SK-N-SH (cell line): ENCODE measurements around the gene SELENOS. TPM values are rescaled to one million over a fixed set of nuclear protein-coding genes. Genes with fewer than 3 reads are reported as not detected.

ENCODE experiments used
- CTCF ChIA-PET: fragments of 300-600, 350-600 bp; formaldehyde crosslinking; extraction: SDS; loops from one replicate; lab custom pipeline; 2021; lab: Yijun Ruan, JAX
- POLR2A ChIA-PET: fragments of 350-600 bp; sonication (Branson Sonifier 250); formaldehyde crosslinking; extraction: SDS; loops from one replicate; lab custom pipeline; 2020; ENCODE audit warnings: antibody characterized with exemption, inconsistent platforms; lab: Yijun Ruan, JAX
- DNase-seq: peaks from one replicate; pipeline ENCODE4 v3.0.0; 2012
- H2AFZ ChIP-seq: fragments of 200-600 bp; sonication (generic); 2 replicates; pipeline ENCODE4 v1.8.1; 2016; ENCODE audit warnings: antibody characterized with exemption, mild to moderate bottlenecking, low read depth
- H3F3A ChIP-seq: fragments of 200-600 bp; sonication (generic); replicated peaks from 2 replicates; pipeline ENCODE3; 2016; ENCODE audit warnings: antibody characterized with exemption, mild to moderate bottlenecking; ENCODE audit not compliant: insufficient read depth
- H3K27ac ChIP-seq, 2 experiments: fragments of 200-500 bp in 1 of 2; fragments of 200-600 bp in 1 of 2; sonication (Bioruptor generic) in 1 of 2; sonication (generic), shearing (Covaris generic) in 1 of 2; 2 replicates each; pipeline versions ENCODE4 v1.5.1 to v1.6.1; 2014 to 2016; ENCODE audit warnings: low read depth in 2 of 2, inconsistent platforms in 1 of 2, low read length in 1 of 2, mild to moderate bottlenecking in 1 of 2, mixed read lengths in 1 of 2
- H3K27me3 ChIP-seq: fragments of 200-600 bp; sonication (generic), shearing (Covaris generic); 2 replicates; pipeline ENCODE4 v1.6.1; 2016; ENCODE audit warnings: mixed run types; ENCODE audit not compliant: insufficient read depth
- H3K36me3 ChIP-seq, 2 experiments: fragments of 200-500 bp in 1 of 2; fragments of 200-600 bp in 1 of 2; sonication (Bioruptor generic) in 1 of 2; sonication (generic) in 1 of 2; replicated peaks in 1 of 2; 2 replicates each; pipeline versions ENCODE3 to v1.5.1; 2014 to 2016; ENCODE audit warnings: low read length in 1 of 2, mild to moderate bottlenecking in 1 of 2; ENCODE audit not compliant: insufficient read depth in 2 of 2, control insufficient read depth in 1 of 2
- H3K4me1 ChIP-seq, 2 experiments: fragments of 200-500 bp in 1 of 2; fragments of 200-600 bp in 1 of 2; sonication (Bioruptor generic) in 1 of 2; sonication (generic), shearing (Covaris generic) in 1 of 2; 2 replicates each; pipeline versions ENCODE4 v1.5.1 to v1.6.1; 2014 to 2016; ENCODE audit warnings: low read depth in 1 of 2, low read length in 1 of 2, mixed run types in 1 of 2; ENCODE audit not compliant: insufficient read depth in 2 of 2, control insufficient read depth in 1 of 2
- H3K4me2 ChIP-seq: fragments of 200-600 bp; sonication (generic), shearing (Covaris generic); 2 replicates; pipeline ENCODE4 v1.6.1; 2017; ENCODE audit warnings: mixed run types
- H3K4me3 ChIP-seq, 2 experiments: fragments of 200-500 bp in 1 of 2; fragments of 200-600 bp in 1 of 2; sonication (Bioruptor generic) in 1 of 2; sonication (generic), shearing (Covaris generic) in 1 of 2; 2 replicates each; pipeline versions ENCODE4 v1.5.1 to v1.8.1; 2014 to 2016; ENCODE audit warnings: low read depth in 2 of 2, inconsistent platforms in 1 of 2, low read length in 1 of 2, mild to moderate bottlenecking in 1 of 2, mixed read lengths in 1 of 2, moderate library complexity in 1 of 2
- H3K79me2 ChIP-seq: fragments of 200-600 bp; sonication (generic); 2 replicates; pipeline ENCODE4 v1.8.1; 2017; ENCODE audit warnings: mild to moderate bottlenecking; ENCODE audit not compliant: insufficient read depth
- H3K9ac ChIP-seq: fragments of 200-600 bp; sonication (generic); 2 replicates; pipeline ENCODE4 v1.6.1; 2017; ENCODE audit warnings: mixed run types
- H3K9me2 ChIP-seq: fragments of 200-600 bp; sonication (generic); 2 replicates; pipeline ENCODE4 v1.6.1; 2017; ENCODE audit warnings: mixed run types
- H3K9me3 ChIP-seq: fragments of 200-600 bp; sonication (generic); 2 replicates; pipeline ENCODE4 v1.6.1; 2017; ENCODE audit warnings: mixed run types, mild to moderate bottlenecking, moderate library complexity
- H4K20me1 ChIP-seq: fragments of 200-600 bp; sonication (generic); 2 replicates; pipeline ENCODE4 v1.6.1; 2017; ENCODE audit warnings: mild to moderate bottlenecking, mixed run types; ENCODE audit not compliant: insufficient read depth
- ELF1 ChIP-seq: IDR thresholded peaks from 2 replicates; pipeline ENCODE4 v1.4.0; 2012
- EP300 ChIP-seq, 2 experiments: IDR thresholded peaks; 2 replicates each; pipeline versions ENCODE4 v1.4.0 to v1.6.1; 2012; ENCODE audit warnings: borderline replicate concordance in 1 of 2, low read depth in 1 of 2, low read length in 1 of 2
- EZH2phosphoT487 ChIP-seq: fragments of 200-600 bp; sonication (generic); IDR thresholded peaks from 2 replicates; pipeline ENCODE4 v1.6.1; 2017; ENCODE audit warnings: low read depth, mixed run types, mild to moderate bottlenecking, antibody characterized with exemption, moderate library complexity, borderline replicate concordance
- FOSL2 ChIP-seq: IDR thresholded peaks from 2 replicates; pipeline ENCODE4 v1.4.0; 2012; ENCODE audit warnings: low read depth, mild to moderate bottlenecking, moderate library complexity, borderline replicate concordance
- FOXJ3 ChIP-seq: sonication (generic); formaldehyde crosslinking; IDR thresholded peaks from 2 replicates; pipeline ENCODE4 v1.5.1; 2020; ENCODE audit warnings: mild to moderate bottlenecking, missing genetic modification reagents
- FOXM1 ChIP-seq: IDR thresholded peaks from 2 replicates; pipeline ENCODE4 v1.4.0; 2012; ENCODE audit warnings: low read depth, mild to moderate bottlenecking
- GABPA ChIP-seq: IDR thresholded peaks from 2 replicates; pipeline ENCODE4 v1.4.0; 2012; ENCODE audit warnings: low read depth, mild to moderate bottlenecking
- GATA2 ChIP-seq: sonication (generic); formaldehyde crosslinking; IDR thresholded peaks from 2 replicates; pipeline ENCODE4 v1.5.0; 2020; ENCODE audit warnings: mild to moderate bottlenecking, missing genetic modification reagents
- JUND ChIP-seq: IDR thresholded peaks from 2 replicates; pipeline ENCODE4 v1.4.0; 2012
- MEF2A ChIP-seq: IDR thresholded peaks from 2 replicates; pipeline ENCODE4 v1.4.0; 2012; ENCODE audit warnings: low read depth, borderline replicate concordance
- NFIC ChIP-seq: IDR thresholded peaks from 2 replicates; pipeline ENCODE4 v1.4.0; 2012; ENCODE audit warnings: borderline replicate concordance
- NRF1 ChIP-seq: IDR thresholded peaks from 2 replicates; pipeline ENCODE4 v1.6.1; 2012; ENCODE audit warnings: low read depth, mild to moderate bottlenecking, low read length
- POLR2AphosphoS5 ChIP-seq: IDR thresholded peaks from 2 replicates; pipeline ENCODE4 v1.6.1; 2012; ENCODE audit warnings: low read depth, low read length
- RAD21 ChIP-seq: IDR thresholded peaks from 2 replicates; pipeline ENCODE4 v1.6.1; 2012; ENCODE audit warnings: mild to moderate bottlenecking, low read length
- RFX5 ChIP-seq: IDR thresholded peaks from 2 replicates; pipeline ENCODE4 v1.6.1; 2012; ENCODE audit warnings: mild to moderate bottlenecking, improper control_type of control experiment, low read length
- SIN3A ChIP-seq: IDR thresholded peaks from 2 replicates; pipeline ENCODE4 v1.6.1; 2012; ENCODE audit warnings: low read depth, mild to moderate bottlenecking, low read length, moderate library complexity, borderline replicate concordance
- TAF1 ChIP-seq: IDR thresholded peaks from 2 replicates; pipeline ENCODE4 v1.6.1; 2012; ENCODE audit warnings: low read depth, mild to moderate bottlenecking, low read length, moderate library complexity, borderline replicate concordance
- TCF12 ChIP-seq: IDR thresholded peaks from 2 replicates; pipeline ENCODE4 v1.4.0; 2012
- TEAD4 ChIP-seq: IDR thresholded peaks from 2 replicates; pipeline ENCODE4 v1.4.0; 2012; ENCODE audit warnings: mild to moderate bottlenecking, borderline replicate concordance; ENCODE audit not compliant: insufficient read depth
- WGBS: methylation state at CpG from one replicate; pipeline ENCODE4 v1.1.6; 2017; ENCODE audit warnings: low lambda C conversion rate; 5-methylcytosine and 5-hydroxymethylcytosine counted together
- polyA plus RNA-seq, 3 experiments: library from polyadenylated mRNA; depleted of rRNA; stranded (reverse); fragments of >200 nt; gene quantifications; 2 replicates each; pipeline ENCODE4 v1.2.3, GENCODE V29; 2012
- TF ChIP-seq, protein P1 (sequence below): IDR thresholded peaks from 2 replicates; pipeline ENCODE4; 2012
- TF ChIP-seq, protein P2 (sequence below): fragments of 150-350 bp; IDR thresholded peaks from 2 replicates; pipeline ENCODE4 v1.6.1; 2017; ENCODE audit warnings: antibody characterized with exemption, low read length, low read depth, borderline replicate concordance
- TF ChIP-seq, protein P3 (sequence below): IDR thresholded peaks from 2 replicates; pipeline ENCODE4 v1.4.0; 2012; ENCODE audit warnings: low read depth
- TF ChIP-seq, protein P4 (sequence below): IDR thresholded peaks from 2 replicates; pipeline ENCODE4 v1.4.0; 2012; ENCODE audit warnings: low read depth, borderline replicate concordance

Gene SELENOS
- polyA plus RNA-seq, 1 of the 3 experiments (the other 2 are of a cell fraction) = 101 TPM

DNA sequence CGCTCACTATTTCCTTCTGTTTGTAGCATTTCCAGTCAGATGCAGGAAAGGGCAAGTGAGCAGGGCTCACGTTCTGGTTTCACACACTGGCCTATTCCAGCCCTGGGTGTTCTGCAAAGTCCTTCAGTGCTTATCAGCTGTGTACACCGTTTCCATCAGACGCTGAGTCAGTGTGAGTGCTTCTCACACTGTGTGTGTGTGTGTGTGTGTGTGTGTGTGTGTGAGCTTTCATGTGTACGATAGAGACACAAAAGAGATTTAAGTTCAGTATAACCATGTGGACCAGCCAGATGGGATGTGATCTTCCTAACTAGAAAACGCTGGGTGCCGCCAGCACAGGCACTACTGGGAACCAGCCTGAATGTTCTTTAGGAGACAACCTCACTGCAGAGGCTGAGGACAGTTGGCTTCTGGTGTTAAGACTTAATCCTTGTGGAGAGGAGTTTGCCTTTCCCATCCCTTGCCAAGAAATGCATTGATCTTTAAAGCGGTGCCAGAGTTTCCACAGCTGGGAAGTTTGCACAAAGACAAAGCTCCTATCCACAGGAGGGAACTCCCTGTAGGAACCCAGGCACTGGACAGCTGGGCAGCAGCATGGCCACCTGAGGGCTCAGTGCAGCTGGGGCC is 21.6 kb downstream of the SELENOS start:
- Histone ChIP-seq H2AFZ (no peak overlapping the region), H3K27me3 (no peaks in the 10 kb centered on the region), H3K4me3 (no peak overlapping the region), H3K4me2 (no peak overlapping the region), H3K36me3 (no peaks in the 10 kb centered on the region), H4K20me1 (0 out of 2 replicates have a peak, but pooled peaks cover 1% of the 10 kb centered on the region), H3F3A (peaks cover 4% of the 10 kb centered on the region), H3K9ac (no peak overlapping the region), H3K27ac (peak overlapping the region in 1 of 2 experiments; percentile 58; a peak in 2 of 4 replicates), H3K79me2 (peaks cover 3% of the 10 kb centered on the region), H3K4me1 (peaks cover 0 to 12% of the 10 kb centered on the region in 2 experiments; a peak in 2 of 4 replicates), H3K9me3 (no peaks in the 10 kb centered on the region), H3K9me2 (no peaks in the 10 kb centered on the region)
- POLR2A ChIA-PET = interaction anchor here (1.2 kb wide), 1 partner anchor 134 kb away, joined by 3 read pairs; no protein-coding TSS in a partner anchor
- no peak for DNase-seq
- CTCF ChIA-PET = interaction anchor here (0.6 to 12.8 kb wide), 11 partner anchors 10 to 338 kb away, joined by 3 to 190 read pairs (median 5); no protein-coding TSS in a partner anchor
- 59% methylated on average over 8 of the region's 8 CpGs for WGBS
- TF ChIP-seq FOXM1 (no peak), GABPA (no peak), RFX5 (no peak), GATA2 (CRISPR knock-in tag) (no peak), EP300 (IDR thresholded peaks at IDR 0.05; ENCODE audit: borderline replicate concordance in 1 of 2, low read depth in 1 of 2, low read length in 1 of 2) (no peak), NRF1 (no peak), NFIC (no peak), TCF12 (no peak), SIN3A (no peak), FOSL2 (no peak), RAD21 (no peak)
- TF ChIP-seq, protein P1, sequence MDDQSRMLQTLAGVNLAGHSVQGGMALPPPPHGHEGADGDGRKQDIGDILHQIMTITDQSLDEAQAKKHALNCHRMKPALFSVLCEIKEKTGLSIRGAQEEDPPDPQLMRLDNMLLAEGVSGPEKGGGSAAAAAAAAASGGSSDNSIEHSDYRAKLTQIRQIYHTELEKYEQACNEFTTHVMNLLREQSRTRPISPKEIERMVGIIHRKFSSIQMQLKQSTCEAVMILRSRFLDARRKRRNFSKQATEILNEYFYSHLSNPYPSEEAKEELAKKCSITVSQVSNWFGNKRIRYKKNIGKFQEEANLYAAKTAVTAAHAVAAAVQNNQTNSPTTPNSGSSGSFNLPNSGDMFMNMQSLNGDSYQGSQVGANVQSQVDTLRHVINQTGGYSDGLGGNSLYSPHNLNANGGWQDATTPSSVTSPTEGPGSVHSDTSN = no peak
- TF ChIP-seq, protein P2, sequence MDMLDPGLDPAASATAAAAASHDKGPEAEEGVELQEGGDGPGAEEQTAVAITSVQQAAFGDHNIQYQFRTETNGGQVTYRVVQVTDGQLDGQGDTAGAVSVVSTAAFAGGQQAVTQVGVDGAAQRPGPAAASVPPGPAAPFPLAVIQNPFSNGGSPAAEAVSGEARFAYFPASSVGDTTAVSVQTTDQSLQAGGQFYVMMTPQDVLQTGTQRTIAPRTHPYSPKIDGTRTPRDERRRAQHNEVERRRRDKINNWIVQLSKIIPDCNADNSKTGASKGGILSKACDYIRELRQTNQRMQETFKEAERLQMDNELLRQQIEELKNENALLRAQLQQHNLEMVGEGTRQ = no peak
- TF ChIP-seq, protein P3, sequence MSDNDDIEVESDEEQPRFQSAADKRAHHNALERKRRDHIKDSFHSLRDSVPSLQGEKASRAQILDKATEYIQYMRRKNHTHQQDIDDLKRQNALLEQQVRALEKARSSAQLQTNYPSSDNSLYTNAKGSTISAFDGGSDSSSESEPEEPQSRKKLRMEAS = no peak

DNA sequence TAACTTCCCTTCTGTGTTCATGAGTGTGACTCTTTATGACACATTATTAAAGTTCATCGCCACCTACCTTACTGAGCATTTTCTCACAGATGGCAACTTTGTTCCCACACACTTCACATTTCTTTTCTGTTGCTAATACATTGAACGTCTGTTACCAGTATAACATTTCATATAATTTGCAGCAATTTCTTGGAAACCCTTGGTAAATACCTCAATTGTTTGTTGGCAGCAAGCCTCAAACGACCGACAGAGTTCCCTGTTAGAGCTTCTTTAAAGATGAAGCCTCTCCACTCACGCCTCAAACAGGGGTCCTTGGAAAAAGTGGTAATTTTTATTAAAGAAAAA is 22.3 kb downstream of the SELENOS start:
- DNase-seq = no peak
- H3K27ac ChIP-seq = no peak overlapping the region; a peak in 2 of 4 replicates
- H3K36me3 ChIP-seq = no peaks in the 10 kb centered on the region
- no peaks in the 10 kb centered on the region for H3K9me2 ChIP-seq
- peaks cover 4% of the 10 kb centered on the region for H3F3A ChIP-seq
- POLR2A ChIA-PET = interaction anchor here (1.2 kb wide), 1 partner anchor 133 kb away, joined by 3 read pairs; no protein-coding TSS in a partner anchor
- no peaks in the 10 kb centered on the region for H3K9me3 ChIP-seq
- no peak overlapping the region for H2AFZ ChIP-seq
- no peak overlapping the region for H3K9ac ChIP-seq
- H3K4me1 ChIP-seq = peaks cover 0 to 13% of the 10 kb centered on the region in 2 experiments; a peak in 2 of 4 replicates
- no peak overlapping the region for H3K4me3 ChIP-seq
- peaks cover 8% of the 10 kb centered on the region for H4K20me1 ChIP-seq
- WGBS = 80% methylated on average over 5 of the region's 5 CpGs
- H3K4me2 ChIP-seq = no peak overlapping the region
- CTCF ChIA-PET = interaction anchor here (0.8 to 12.8 kb wide), 11 partner anchors 10 to 247 kb away, joined by 3 to 190 read pairs (median 5); no protein-coding TSS in a partner anchor
- peaks cover 10% of the 10 kb centered on the region for H3K79me2 ChIP-seq
- H3K27me3 ChIP-seq = no peaks in the 10 kb centered on the region
- TF ChIP-seq, protein P1 = no peak
- TF ChIP-seq MEF2A (no peak), ELF1 (no peak), TEAD4 (no peak), TAF1 (no peak), JUND (no peak), POLR2AphosphoS5 (no peak), FOXJ3 (CRISPR knock-in tag) (no peak), RFX5 (no peak), EZH2phosphoT487 (no peak), TCF12 (no peak), GATA2 (CRISPR knock-in tag) (no peak)
- TF ChIP-seq, protein P4, sequence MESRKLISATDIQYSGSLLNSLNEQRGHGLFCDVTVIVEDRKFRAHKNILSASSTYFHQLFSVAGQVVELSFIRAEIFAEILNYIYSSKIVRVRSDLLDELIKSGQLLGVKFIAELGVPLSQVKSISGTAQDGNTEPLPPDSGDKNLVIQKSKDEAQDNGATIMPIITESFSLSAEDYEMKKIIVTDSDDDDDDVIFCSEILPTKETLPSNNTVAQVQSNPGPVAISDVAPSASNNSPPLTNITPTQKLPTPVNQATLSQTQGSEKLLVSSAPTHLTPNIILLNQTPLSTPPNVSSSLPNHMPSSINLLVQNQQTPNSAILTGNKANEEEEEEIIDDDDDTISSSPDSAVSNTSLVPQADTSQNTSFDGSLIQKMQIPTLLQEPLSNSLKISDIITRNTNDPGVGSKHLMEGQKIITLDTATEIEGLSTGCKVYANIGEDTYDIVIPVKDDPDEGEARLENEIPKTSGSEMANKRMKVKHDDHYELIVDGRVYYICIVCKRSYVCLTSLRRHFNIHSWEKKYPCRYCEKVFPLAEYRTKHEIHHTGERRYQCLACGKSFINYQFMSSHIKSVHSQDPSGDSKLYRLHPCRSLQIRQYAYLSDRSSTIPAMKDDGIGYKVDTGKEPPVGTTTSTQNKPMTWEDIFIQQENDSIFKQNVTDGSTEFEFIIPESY = no peak
- TF ChIP-seq, protein P3 = no peak
